HEK293 (cell line): ENCODE measurements around the gene DCTN3.

Experiments
- CTCF ChIA-PET: fragments of 350-600 bp; formaldehyde crosslinking; extraction: SDS; loops from one replicate; lab custom pipeline; 2021; ENCODE audit warnings: antibody characterized with exemption; lab: Yijun Ruan, JAX
- POLR2A ChIA-PET: fragments of 300-600 bp; formaldehyde crosslinking; extraction: SDS; loops from one replicate; lab custom pipeline; 2020; ENCODE audit warnings: antibody characterized with exemption, inconsistent platforms; lab: Yijun Ruan, JAX
- H3K27ac ChIP-seq: fragments of 200-500 bp; sonication (Bioruptor generic); 2 replicates; pipeline ENCODE4 v1.5.1; 2014; ENCODE audit warnings: low read depth, low read length, control low read depth, inconsistent platforms; ENCODE audit errors: extremely low read depth
- H3K36me3 ChIP-seq, 2 experiments: fragments of 200-500 bp in 1 of 2; sonication (Bioruptor generic) in 1 of 2; 1 replicate in 1 of 2; 2 replicates in 1 of 2; pipeline ENCODE4 v1.5.1; 2014 to 2017; ENCODE audit warnings: inconsistent platforms in 2 of 2, low read length in 2 of 2; ENCODE audit not compliant: control insufficient read depth in 2 of 2, insufficient read depth in 1 of 2
- H3K4me1 ChIP-seq: fragments of 200-500 bp; sonication (Bioruptor generic); 2 replicates; pipeline ENCODE4 v1.5.1; 2014; ENCODE audit warnings: mild to moderate bottlenecking, low read length, inconsistent platforms; ENCODE audit not compliant: control insufficient read depth, insufficient read depth
- H3K4me3 ChIP-seq: 2 replicates; pipeline ENCODE4 v1.5.1; 2011; ENCODE audit warnings: low read depth, mild to moderate bottlenecking, control low read depth, low read length, moderate library complexity
- H3K9me3 ChIP-seq: fragments of 200-500 bp; sonication (Bioruptor generic); 2 replicates; pipeline ENCODE4 v1.5.1; 2014; ENCODE audit warnings: low read depth, low read length, inconsistent platforms; ENCODE audit not compliant: control insufficient read depth, insufficient read depth
- BCL11A ChIP-seq: fragments of 450-650 bp; formaldehyde crosslinking; IDR thresholded peaks from 2 replicates; pipeline ENCODE4 v1.5.1; 2016; ENCODE audit warnings: low read depth, missing biosample characterization, missing genetic modification characterization
- FEZF1 ChIP-seq: fragments of 450-650 bp; formaldehyde crosslinking; IDR thresholded peaks from 2 replicates; pipeline ENCODE4 v1.5.1; 2016; ENCODE audit warnings: missing biosample characterization, missing genetic modification characterization
- GLIS2 ChIP-seq: fragments of 450-650 bp; formaldehyde crosslinking; IDR thresholded peaks from 2 replicates; pipeline ENCODE4 v1.5.1; 2016; ENCODE audit warnings: missing biosample characterization, missing genetic modification characterization
- SP2 ChIP-seq: fragments of 450-650 bp; formaldehyde crosslinking; IDR thresholded peaks from 2 replicates; pipeline ENCODE4 v1.5.1; 2016; ENCODE audit warnings: missing biosample characterization, missing genetic modification characterization
- TRIM28 ChIP-seq: IDR thresholded peaks from 2 replicates; pipeline ENCODE4 v1.6.1; 2011; ENCODE audit warnings: low read length, control low read depth, borderline replicate concordance
- ZBTB10 ChIP-seq: fragments of 450-650 bp; formaldehyde crosslinking; IDR thresholded peaks from 2 replicates; pipeline ENCODE4 v1.5.1; 2016; ENCODE audit warnings: missing biosample characterization, missing genetic modification characterization
- ZIC2 ChIP-seq: fragments of 450-650 bp; formaldehyde crosslinking; IDR thresholded peaks from 2 replicates; pipeline ENCODE4 v1.5.1; 2016; ENCODE audit warnings: missing biosample characterization, missing genetic modification characterization
- ZNF23 ChIP-seq: fragments of 450-650 bp; formaldehyde crosslinking; IDR thresholded peaks from 2 replicates; pipeline ENCODE4 v1.5.1; 2016; ENCODE audit warnings: missing biosample characterization, missing genetic modification characterization, borderline replicate concordance
- ZNF266 ChIP-seq: fragments of 450-650 bp; formaldehyde crosslinking; IDR thresholded peaks from 2 replicates; pipeline ENCODE4 v1.5.1; 2016; ENCODE audit warnings: missing biosample characterization, missing genetic modification characterization, low read depth
- ZNF280D ChIP-seq: fragments of 450-650 bp; formaldehyde crosslinking; IDR thresholded peaks from 2 replicates; pipeline ENCODE4 v1.5.1; 2016; ENCODE audit warnings: missing biosample characterization, missing genetic modification characterization
- ZNF311 ChIP-seq: fragments of 450-650 bp; formaldehyde crosslinking; IDR thresholded peaks from 2 replicates; pipeline ENCODE4 v1.5.1; 2017; ENCODE audit warnings: missing biosample characterization, missing genetic modification characterization, borderline replicate concordance
- ZNF391 ChIP-seq: fragments of 450-650 bp; formaldehyde crosslinking; IDR thresholded peaks from 2 replicates; pipeline ENCODE4 v1.5.1; 2016; ENCODE audit warnings: low read depth, missing biosample characterization, missing genetic modification characterization, borderline replicate concordance
- ZNF398 ChIP-seq: fragments of 450-650 bp; formaldehyde crosslinking; IDR thresholded peaks from 2 replicates; pipeline ENCODE4 v1.5.1; 2017; ENCODE audit warnings: missing biosample characterization, missing genetic modification characterization
- ZNF610 ChIP-seq: fragments of 450-650 bp; formaldehyde crosslinking; IDR thresholded peaks from 2 replicates; pipeline ENCODE4 v1.5.1; 2016; ENCODE audit warnings: missing biosample characterization, missing genetic modification characterization, borderline replicate concordance
- ZNF76 ChIP-seq: fragments of 450-650 bp; formaldehyde crosslinking; IDR thresholded peaks from 2 replicates; pipeline ENCODE4; 2016; ENCODE audit warnings: low read depth, missing biosample characterization, missing genetic modification characterization, borderline replicate concordance
- ZNF791 ChIP-seq: fragments of 450-650 bp; formaldehyde crosslinking; IDR thresholded peaks from 2 replicates; pipeline ENCODE4 v1.5.1; 2016; ENCODE audit warnings: missing biosample characterization, missing genetic modification characterization
- TF ChIP-seq, protein P1 (sequence below): fragments of 450-650 bp; formaldehyde crosslinking; IDR thresholded peaks from 2 replicates; pipeline ENCODE4 v1.5.1; 2016; ENCODE audit warnings: missing biosample characterization, missing genetic modification characterization
- TF ChIP-seq, protein P2 (sequence below): fragments of 450-650 bp; formaldehyde crosslinking; IDR thresholded peaks from 2 replicates; pipeline ENCODE4 v1.5.1; 2016; ENCODE audit warnings: missing biosample characterization, missing genetic modification characterization, borderline replicate concordance

DCTN3 gene

GRCh38 chr9:34665381-34666250 is 45.3 kb upstream of the DCTN3 start:
- peak overlapping the region; percentile 87 for H3K27ac ChIP-seq
- ChIA-PET POLR2A (interaction anchor here (0.7 to 1.6 kb wide), 9 partner anchors 9 to 786 kb away, joined by 3 to 14 read pairs (median 4); partner anchors contain the start of genes GALT, IL11RA and SIGMAR1), CTCF (interaction anchor here (0.5 to 2.2 kb wide), 5 partner anchors 31 to 907 kb away, joined by 3 to 8 read pairs (median 5); no protein-coding TSS in a partner anchor)
- TF ChIP-seq ZNF280D (tag by site-specific recombination): no peak
- TF ChIP-seq SP2 (tag by site-specific recombination): peak; percentile 73
- peak; percentile 87 for TF ChIP-seq ZNF398 (tag by site-specific recombination)
- no peak for TF ChIP-seq TRIM28
- TF ChIP-seq ZBTB10: peak; percentile 72; the same call in 1 of the 2 replicates
- no peak for TF ChIP-seq ZNF311 (tag by site-specific recombination)
- TF ChIP-seq ZNF391 (tag by site-specific recombination): no peak
- no peak for TF ChIP-seq FEZF1
- no peak for TF ChIP-seq BCL11A (tag by site-specific recombination)
- TF ChIP-seq ZIC2 (tag by site-specific recombination): 0 out of 2 replicates have a peak, but pooled peaks have one; percentile 20
- TF ChIP-seq ZNF23 (tag by site-specific recombination): no peak
- TF ChIP-seq, protein P1, sequence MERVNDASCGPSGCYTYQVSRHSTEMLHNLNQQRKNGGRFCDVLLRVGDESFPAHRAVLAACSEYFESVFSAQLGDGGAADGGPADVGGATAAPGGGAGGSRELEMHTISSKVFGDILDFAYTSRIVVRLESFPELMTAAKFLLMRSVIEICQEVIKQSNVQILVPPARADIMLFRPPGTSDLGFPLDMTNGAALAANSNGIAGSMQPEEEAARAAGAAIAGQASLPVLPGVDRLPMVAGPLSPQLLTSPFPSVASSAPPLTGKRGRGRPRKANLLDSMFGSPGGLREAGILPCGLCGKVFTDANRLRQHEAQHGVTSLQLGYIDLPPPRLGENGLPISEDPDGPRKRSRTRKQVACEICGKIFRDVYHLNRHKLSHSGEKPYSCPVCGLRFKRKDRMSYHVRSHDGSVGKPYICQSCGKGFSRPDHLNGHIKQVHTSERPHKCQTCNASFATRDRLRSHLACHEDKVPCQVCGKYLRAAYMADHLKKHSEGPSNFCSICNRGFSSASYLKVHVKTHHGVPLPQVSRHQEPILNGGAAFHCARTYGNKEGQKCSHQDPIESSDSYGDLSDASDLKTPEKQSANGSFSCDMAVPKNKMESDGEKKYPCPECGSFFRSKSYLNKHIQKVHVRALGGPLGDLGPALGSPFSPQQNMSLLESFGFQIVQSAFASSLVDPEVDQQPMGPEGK: 0 out of 2 replicates have a peak, but pooled peaks have one; percentile 59
- peak; percentile 35; the same call in 1 of the 2 replicates for TF ChIP-seq ZNF76 (tag by site-specific recombination)
- TF ChIP-seq, protein P2, sequence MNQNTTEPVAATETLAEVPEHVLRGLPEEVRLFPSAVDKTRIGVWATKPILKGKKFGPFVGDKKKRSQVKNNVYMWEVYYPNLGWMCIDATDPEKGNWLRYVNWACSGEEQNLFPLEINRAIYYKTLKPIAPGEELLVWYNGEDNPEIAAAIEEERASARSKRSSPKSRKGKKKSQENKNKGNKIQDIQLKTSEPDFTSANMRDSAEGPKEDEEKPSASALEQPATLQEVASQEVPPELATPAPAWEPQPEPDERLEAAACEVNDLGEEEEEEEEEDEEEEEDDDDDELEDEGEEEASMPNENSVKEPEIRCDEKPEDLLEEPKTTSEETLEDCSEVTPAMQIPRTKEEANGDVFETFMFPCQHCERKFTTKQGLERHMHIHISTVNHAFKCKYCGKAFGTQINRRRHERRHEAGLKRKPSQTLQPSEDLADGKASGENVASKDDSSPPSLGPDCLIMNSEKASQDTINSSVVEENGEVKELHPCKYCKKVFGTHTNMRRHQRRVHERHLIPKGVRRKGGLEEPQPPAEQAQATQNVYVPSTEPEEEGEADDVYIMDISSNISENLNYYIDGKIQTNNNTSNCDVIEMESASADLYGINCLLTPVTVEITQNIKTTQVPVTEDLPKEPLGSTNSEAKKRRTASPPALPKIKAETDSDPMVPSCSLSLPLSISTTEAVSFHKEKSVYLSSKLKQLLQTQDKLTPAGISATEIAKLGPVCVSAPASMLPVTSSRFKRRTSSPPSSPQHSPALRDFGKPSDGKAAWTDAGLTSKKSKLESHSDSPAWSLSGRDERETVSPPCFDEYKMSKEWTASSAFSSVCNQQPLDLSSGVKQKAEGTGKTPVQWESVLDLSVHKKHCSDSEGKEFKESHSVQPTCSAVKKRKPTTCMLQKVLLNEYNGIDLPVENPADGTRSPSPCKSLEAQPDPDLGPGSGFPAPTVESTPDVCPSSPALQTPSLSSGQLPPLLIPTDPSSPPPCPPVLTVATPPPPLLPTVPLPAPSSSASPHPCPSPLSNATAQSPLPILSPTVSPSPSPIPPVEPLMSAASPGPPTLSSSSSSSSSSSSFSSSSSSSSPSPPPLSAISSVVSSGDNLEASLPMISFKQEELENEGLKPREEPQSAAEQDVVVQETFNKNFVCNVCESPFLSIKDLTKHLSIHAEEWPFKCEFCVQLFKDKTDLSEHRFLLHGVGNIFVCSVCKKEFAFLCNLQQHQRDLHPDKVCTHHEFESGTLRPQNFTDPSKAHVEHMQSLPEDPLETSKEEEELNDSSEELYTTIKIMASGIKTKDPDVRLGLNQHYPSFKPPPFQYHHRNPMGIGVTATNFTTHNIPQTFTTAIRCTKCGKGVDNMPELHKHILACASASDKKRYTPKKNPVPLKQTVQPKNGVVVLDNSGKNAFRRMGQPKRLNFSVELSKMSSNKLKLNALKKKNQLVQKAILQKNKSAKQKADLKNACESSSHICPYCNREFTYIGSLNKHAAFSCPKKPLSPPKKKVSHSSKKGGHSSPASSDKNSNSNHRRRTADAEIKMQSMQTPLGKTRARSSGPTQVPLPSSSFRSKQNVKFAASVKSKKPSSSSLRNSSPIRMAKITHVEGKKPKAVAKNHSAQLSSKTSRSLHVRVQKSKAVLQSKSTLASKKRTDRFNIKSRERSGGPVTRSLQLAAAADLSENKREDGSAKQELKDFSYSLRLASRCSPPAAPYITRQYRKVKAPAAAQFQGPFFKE (tag by site-specific recombination): no peak
- no peak for TF ChIP-seq ZNF791
- peak; percentile 84; the same call in 1 of the 2 replicates for TF ChIP-seq ZNF610 (tag by site-specific recombination)
- TF ChIP-seq GLIS2 (tag by site-specific recombination): peak; percentile 54
- no peak for TF ChIP-seq ZNF266 (tag by site-specific recombination)

More at GRCh38 chr9:34665381-34666250, 45.3 kb upstream of the DCTN3 start:
- Histone ChIP-seq H3K4me3 (peak overlapping the region; percentile 74), H3K9me3 (no peaks in the 10 kb centered on the region), H3K36me3 (peaks cover 0 to 26% of the 10 kb centered on the region in 2 experiments; a peak in 1 of 3 replicates), H3K4me1 (peaks cover 5% of the 10 kb centered on the region; the same call in 1 of the 2 replicates)
